Left lung (tissue), 10 donors: ENCODE results near the gene STAB1. TPM values are rescaled to one million over a fixed set of nuclear protein-coding genes. Genes with fewer than 3 reads are reported as not detected.
A peak's percentile ranks its signal among the peaks of the same experiment; 100 is the strongest.

ENCODE experiments used
- ATAC-seq: fragments of 200-7000 bp; cut with Tn5 transposase; one replicate; pipeline ENCODE4 v1.9.1; 2020; ENCODE audit warnings: moderate library complexity
- DNase-seq, 4 donors: peaks; one replicate each; pipeline ENCODE4 v3.0.0-alpha.2; 2013 to 2020
- H3K27ac ChIP-seq, 2 donors: fragments of 200-600 bp; sonication (generic) in 1 of 2; one replicate each; pipeline versions ENCODE4 v1.5.0 to v1.8.0; 2020 to 2021
- H3K27me3 ChIP-seq, 2 donors: fragments of 200-600 bp; sonication (generic) in 1 of 2; one replicate each; pipeline versions ENCODE4 v1.5.0 to v1.8.0; 2020 to 2021
- H3K36me3 ChIP-seq, 2 donors: fragments of 200-600 bp; sonication (generic) in 1 of 2; one replicate each; pipeline versions ENCODE4 v1.5.0 to v1.8.0; 2020 to 2021
- H3K4me1 ChIP-seq, 2 donors: fragments of 200-600 bp; one replicate each; pipeline ENCODE4 v1.8.0; 2021
- H3K4me3 ChIP-seq, 2 donors: fragments of 200-600 bp; sonication (generic) in 1 of 2; one replicate each; pipeline versions ENCODE4 v1.5.0 to v1.8.0; 2020 to 2021; ENCODE audit warnings: mild to moderate bottlenecking in 1 of 2
- H3K9me3 ChIP-seq, 2 donors: fragments of 200-600 bp; sonication (generic) in 1 of 2; one replicate each; pipeline versions ENCODE4 v1.5.0 to v1.8.0; 2020 to 2021
- intact Hi-C, 2 donors: fragments of 100-400 bp; cut with DNase I; formaldehyde crosslinking; loops; one replicate each; pipeline versions ENCODE4 v1.11.2 to v1.14.2; 2022
- polyA plus RNA-seq, 6 donors: library from polyadenylated mRNA; unstranded; fragments of 120-200 nt; gene quantifications; one replicate each; pipeline ENCODE4 v1.2.1, GENCODE V29; 2013; ENCODE audit not compliant: insufficient read length in 6 of 6
- total RNA-seq, 2 donors: library from RNA; stranded (reverse); fragmentation: NEBNext Ultra II Directional; extraction: Animal tissue kit (Norgen Biotek cat#: 25700); gene quantifications; one replicate each; pipeline ENCODE4 v1.2.1, GENCODE V29; 2021
- TF ChIP-seq, protein P1 (sequence below), 2 donors: fragments of 200-600 bp; sonication (generic) in 1 of 2; IDR thresholded peaks; one replicate each; pipeline versions ENCODE4 v1.5.0 to v1.8.0; 2021; ENCODE audit warnings: antibody characterized with exemption in 2 of 2
- donor health status: DM: no; HTN: yes; CAD: no.
- donor health status: DM: no; HTN: no; CAD: no.

The STAB1 gene
- total and polyA plus RNA-seq, 8 donors = 46.5 to 334 (median 51.4) TPM

DNA sequence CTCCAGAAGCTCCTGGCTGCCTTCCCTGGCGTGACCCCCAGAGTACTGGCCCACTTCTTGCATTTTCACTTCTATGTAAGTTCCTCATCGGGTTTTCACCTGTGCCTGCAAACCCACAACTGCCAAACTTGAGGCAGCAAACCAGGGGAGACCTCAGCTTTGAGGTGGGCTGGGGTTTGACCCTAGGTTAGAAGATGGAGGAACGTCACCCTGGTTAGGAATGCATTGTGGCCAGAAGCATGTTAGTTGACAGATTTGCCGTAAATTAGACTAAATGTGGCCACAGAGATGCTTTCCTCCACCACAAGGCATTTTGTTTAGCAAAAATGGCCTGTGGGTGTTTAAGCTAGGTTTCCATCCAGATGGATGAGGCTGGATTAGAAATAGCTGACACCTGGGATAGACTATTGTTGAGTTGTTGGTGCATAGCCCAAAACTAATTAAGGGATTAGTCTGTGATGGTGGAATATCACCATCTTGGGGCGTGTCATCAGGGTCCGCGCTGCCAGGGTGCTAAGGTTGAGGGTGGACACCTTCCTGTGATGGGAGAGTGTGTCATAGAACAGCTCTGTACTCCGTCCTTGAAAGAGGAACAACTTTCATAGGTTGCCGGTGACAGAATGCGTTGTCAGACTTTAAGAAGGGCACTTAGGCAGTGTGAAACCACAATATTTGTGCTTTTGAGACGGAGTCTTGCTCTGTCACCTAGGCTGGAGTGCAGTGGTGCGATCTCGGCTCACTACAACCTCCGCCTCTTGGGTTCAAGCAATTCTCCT, 36.2 kb upstream of the STAB1 start:
- H3K27ac ChIP-seq = no peak overlapping the region
- no peaks in the 10 kb centered on the region for H3K27me3 ChIP-seq
- intact Hi-C loops = no loop called here
- peaks cover 0 to 51% of the 10 kb centered on the region in 2 donors for H3K36me3 ChIP-seq
- no peak for ATAC-seq
- H3K9me3 ChIP-seq = no peaks in the 10 kb centered on the region
- peaks cover 6 to 53% of the 10 kb centered on the region in 2 donors for H3K4me1 ChIP-seq
- no peak for DNase-seq
- no peak overlapping the region for H3K4me3 ChIP-seq
- TF ChIP-seq, protein P1, sequence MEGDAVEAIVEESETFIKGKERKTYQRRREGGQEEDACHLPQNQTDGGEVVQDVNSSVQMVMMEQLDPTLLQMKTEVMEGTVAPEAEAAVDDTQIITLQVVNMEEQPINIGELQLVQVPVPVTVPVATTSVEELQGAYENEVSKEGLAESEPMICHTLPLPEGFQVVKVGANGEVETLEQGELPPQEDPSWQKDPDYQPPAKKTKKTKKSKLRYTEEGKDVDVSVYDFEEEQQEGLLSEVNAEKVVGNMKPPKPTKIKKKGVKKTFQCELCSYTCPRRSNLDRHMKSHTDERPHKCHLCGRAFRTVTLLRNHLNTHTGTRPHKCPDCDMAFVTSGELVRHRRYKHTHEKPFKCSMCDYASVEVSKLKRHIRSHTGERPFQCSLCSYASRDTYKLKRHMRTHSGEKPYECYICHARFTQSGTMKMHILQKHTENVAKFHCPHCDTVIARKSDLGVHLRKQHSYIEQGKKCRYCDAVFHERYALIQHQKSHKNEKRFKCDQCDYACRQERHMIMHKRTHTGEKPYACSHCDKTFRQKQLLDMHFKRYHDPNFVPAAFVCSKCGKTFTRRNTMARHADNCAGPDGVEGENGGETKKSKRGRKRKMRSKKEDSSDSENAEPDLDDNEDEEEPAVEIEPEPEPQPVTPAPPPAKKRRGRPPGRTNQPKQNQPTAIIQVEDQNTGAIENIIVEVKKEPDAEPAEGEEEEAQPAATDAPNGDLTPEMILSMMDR (IDR thresholded peaks at IDR 0.05) = no peak

DNA sequence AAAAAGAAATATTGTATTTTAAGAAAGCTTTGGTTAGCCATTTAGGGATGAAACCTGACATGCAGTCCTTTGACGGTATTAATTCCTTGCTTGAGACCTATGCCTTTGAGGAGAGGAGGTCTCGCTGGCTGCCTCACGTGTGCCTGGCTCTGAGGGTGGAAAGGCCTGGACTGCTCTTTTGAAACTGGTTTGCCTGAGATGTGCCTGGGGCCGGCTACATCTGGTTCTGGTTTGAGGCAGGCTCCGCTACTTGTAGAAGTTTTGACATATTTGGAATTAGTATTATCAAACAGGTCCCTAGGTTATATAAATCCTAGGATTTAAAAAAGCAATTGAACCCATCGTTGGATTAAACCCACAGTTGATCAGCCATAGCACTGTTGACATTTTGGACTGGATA, 33.3 kb upstream of the STAB1 start:
- Histone ChIP-seq H3K36me3 (peaks cover 0 to 70% of the 10 kb centered on the region in 2 donors), H3K4me1 (peaks cover 0 to 31% of the 10 kb centered on the region in 2 donors)
- intact Hi-C loops = loop anchor here in 1 of 2 donors (10.0 kb wide), 1 partner anchor 73 kb away; the partner anchor contains the start of genes NT5DC2 and UQCC5

DNA sequence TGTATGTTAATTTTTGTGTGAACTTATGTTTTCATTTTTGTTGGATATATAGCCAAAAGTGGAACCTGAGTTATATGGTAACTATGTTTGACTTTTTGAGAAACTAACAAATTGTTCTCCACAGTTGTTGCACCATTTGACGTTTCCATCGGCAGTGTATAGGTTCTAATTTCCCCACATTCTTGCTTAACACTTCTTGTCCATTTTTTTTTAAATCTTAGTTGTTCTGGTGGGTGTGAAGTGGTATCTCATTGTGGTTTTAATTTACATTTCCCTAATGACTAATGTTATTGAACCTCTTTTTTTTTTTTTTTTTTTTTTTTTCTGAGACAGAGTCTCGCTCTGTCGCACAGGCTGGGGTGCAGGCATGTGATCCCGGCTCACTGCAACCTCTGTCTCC, 31.7 kb upstream of the STAB1 start:
- peaks cover 0 to 72% of the 10 kb centered on the region in 2 donors for H3K36me3 ChIP-seq
- no peak overlapping the region for H3K4me3 ChIP-seq
- TF ChIP-seq, protein P1 (IDR thresholded peaks at IDR 0.05) = no peak
- no peaks in the 10 kb centered on the region for H3K27me3 ChIP-seq
- DNase-seq (peak in 1 of 4 donors; percentile 8), ATAC-seq (no peak)
- H3K4me1 ChIP-seq = peaks cover 0 to 34% of the 10 kb centered on the region in 2 donors
- H3K27ac ChIP-seq = no peak overlapping the region
- intact Hi-C loops = loop anchor here in 1 of 2 donors (10.0 kb wide), 1 partner anchor 71 kb away; the partner anchor contains the start of genes NT5DC2 and UQCC5
- H3K9me3 ChIP-seq = no peaks in the 10 kb centered on the region

More for the DNA sequence above, 33.3 kb upstream of the STAB1 start:
- Histone ChIP-seq H3K27me3 (no peaks in the 10 kb centered on the region), H3K4me3 (no peak overlapping the region), H3K9me3 (no peaks in the 10 kb centered on the region), H3K27ac (no peak overlapping the region)
- TF ChIP-seq, protein P1 (IDR thresholded peaks at IDR 0.05) = no peak
- ATAC-seq = no peak
- DNase-seq = peak in 1 of 4 donors; percentile 48

DNA sequence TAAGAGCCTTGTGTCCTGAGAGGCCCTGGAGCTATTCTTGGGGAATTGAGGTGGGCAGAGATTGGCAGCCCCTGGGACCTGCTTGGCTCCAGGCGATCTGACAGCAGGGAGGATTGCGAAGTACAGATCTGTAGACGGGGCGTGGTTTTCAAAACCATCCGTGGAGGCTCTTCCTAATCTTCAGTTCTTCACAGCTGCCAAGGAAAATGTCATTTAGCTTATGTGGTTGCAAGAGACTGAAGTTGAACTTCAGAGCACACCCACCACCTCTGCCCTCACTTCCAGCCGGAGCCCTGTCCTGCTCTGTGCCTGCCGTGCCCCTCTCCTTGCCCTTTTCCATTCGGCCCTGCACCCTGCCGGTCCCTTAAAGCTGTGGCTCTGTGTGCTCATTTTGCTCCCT, 26.8 kb upstream of the STAB1 start:
- peaks cover 0 to 61% of the 10 kb centered on the region in 2 donors for H3K36me3 ChIP-seq
- H3K27ac ChIP-seq = no peak overlapping the region
- ATAC-seq (no peak), DNase-seq (peak in 1 of 4 donors; percentile 53)
- TF ChIP-seq, protein P1 (IDR thresholded peaks at IDR 0.05) = no peak
- H3K27me3 ChIP-seq = no peaks in the 10 kb centered on the region
- intact Hi-C loops = loop anchor here in 1 of 2 donors (10.0 kb wide), 1 partner anchor 66 kb away; the partner anchor contains the start of genes NT5DC2 and UQCC5
- no peaks in the 10 kb centered on the region for H3K9me3 ChIP-seq
- H3K4me1 ChIP-seq = peaks cover 3 to 55% of the 10 kb centered on the region in 2 donors
- no peak overlapping the region for H3K4me3 ChIP-seq

DNA sequence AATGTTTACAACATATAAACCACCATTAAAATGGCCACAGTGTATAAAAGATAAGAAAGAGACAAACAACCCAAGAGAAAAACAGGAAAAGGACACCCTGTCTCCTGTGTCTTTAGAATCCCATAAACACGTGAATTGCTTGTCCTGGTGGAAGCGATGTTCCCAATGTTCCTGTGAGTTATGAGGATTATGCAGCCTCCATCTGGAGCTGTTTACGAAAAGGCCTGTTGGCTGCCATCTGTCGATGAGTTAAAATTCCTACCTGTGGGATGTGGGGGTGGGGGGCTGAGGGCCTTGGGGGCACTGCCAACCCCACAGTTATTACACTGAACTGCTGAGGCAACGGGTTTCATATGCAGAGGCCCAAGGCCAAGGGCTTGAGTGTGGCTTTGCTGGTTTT, 26.1 kb upstream of the STAB1 start:
- H3K36me3 ChIP-seq = peaks cover 0 to 67% of the 10 kb centered on the region in 2 donors
- no peak for ATAC-seq

More for the DNA sequence above, 26.1 kb upstream of the STAB1 start:
- H3K9me3 ChIP-seq = no peaks in the 10 kb centered on the region
- intact Hi-C loops = loop anchor here in 1 of 2 donors (10.0 kb wide), 1 partner anchor 66 kb away; the partner anchor contains the start of genes NT5DC2 and UQCC5
- TF ChIP-seq, protein P1 (IDR thresholded peaks at IDR 0.05) = no peak
- no peak for DNase-seq
- no peak overlapping the region for H3K27ac ChIP-seq
- H3K4me3 ChIP-seq = no peak overlapping the region
- peaks cover 3 to 49% of the 10 kb centered on the region in 2 donors for H3K4me1 ChIP-seq
- H3K27me3 ChIP-seq = no peaks in the 10 kb centered on the region
